ENCODE measurements around the gene MAGI2. TPM values are rescaled to one million over a fixed set of nuclear protein-coding genes. Genes with fewer than 3 reads are reported as not detected.

Gene MAGI2
- total RNA-seq, 1 donor from 2014 or later: 5.4 TPM

- Mint-ChIP-seq H3K4me3 (ENCODE audit: unreplicated experiment) (no peak overlapping the region), H3K36me3 (ENCODE audit: low read depth, unreplicated experiment) (no peaks in the 10 kb centered on the region), H3K9me3 (ENCODE audit: unreplicated experiment) (no peaks in the 10 kb centered on the region), H3K27ac (ENCODE audit: unreplicated experiment) (no peak overlapping the region), H3K27me3 (ENCODE audit: low read depth, unreplicated experiment) (no peaks in the 10 kb centered on the region), H3K4me1 (ENCODE audit: low read depth, unreplicated experiment) (peaks cover 7% of the 10 kb centered on the region)
- Histone ChIP-seq H2AFZ (ENCODE audit: low read depth, low read length) (no peak overlapping the region), H3K4me2 (ENCODE audit: low read length) (no peak overlapping the region), H3K4me3 (ENCODE audit: insufficient read depth, low read depth, low read length) (no peak overlapping the region), H3K79me2 (ENCODE audit: insufficient read depth, low read length) (no peaks in the 10 kb centered on the region), H3K36me3 (ENCODE audit: insufficient read depth, low read length) (no peaks in the 10 kb centered on the region), H3K9me3 (ENCODE audit: insufficient read depth, low read depth, low read length) (no peaks in the 10 kb centered on the region), H3K27ac (ENCODE audit: low read depth, low read length) (no peak overlapping the region), H3K27me3 (ENCODE audit: insufficient read depth, low read length) (no peaks in the 10 kb centered on the region), H4K20me1 (ENCODE audit: insufficient read depth, low read length) (no peaks in the 10 kb centered on the region), H3K9ac (ENCODE audit: low read length) (no peak overlapping the region), H3K4me1 (ENCODE audit: insufficient read depth, low read length) (no peaks in the 10 kb centered on the region)
- no peak for DNase-seq (ENCODE audit: low read depth)
- no peak for FAIRE-seq
- TF ChIP-seq EZH2 (IDR thresholded peaks at IDR 0.05; ENCODE audit: insufficient read depth, low read length) (no peak), CTCF (IDR thresholded peaks at IDR 0.05; ENCODE audit: insufficient read depth, low read depth, low read length) (no peak)
Observed at GRCh38 chr7:78720066-78720465, 733.4 kb downstream of the MAGI2 start.

- FAIRE-seq (no peak), DNase-seq (ENCODE audit: low read depth) (no peak)
- Histone ChIP-seq H3K36me3 (ENCODE audit: insufficient read depth, low read length) (no peaks in the 10 kb centered on the region), H3K9ac (ENCODE audit: low read length) (no peak overlapping the region), H3K4me1 (ENCODE audit: insufficient read depth, low read length) (no peaks in the 10 kb centered on the region), H2AFZ (ENCODE audit: low read depth, low read length) (no peak overlapping the region), H3K4me2 (ENCODE audit: low read length) (no peak overlapping the region), H3K27ac (ENCODE audit: low read depth, low read length) (no peak overlapping the region), H3K27me3 (ENCODE audit: insufficient read depth, low read length) (no peaks in the 10 kb centered on the region), H3K9me3 (ENCODE audit: insufficient read depth, low read depth, low read length) (no peaks in the 10 kb centered on the region), H3K4me3 (ENCODE audit: insufficient read depth, low read depth, low read length) (no peak overlapping the region), H4K20me1 (ENCODE audit: insufficient read depth, low read length) (no peaks in the 10 kb centered on the region), H3K79me2 (ENCODE audit: insufficient read depth, low read length) (no peaks in the 10 kb centered on the region)
- Mint-ChIP-seq H3K9me3 (ENCODE audit: unreplicated experiment) (peaks cover 2% of the 10 kb centered on the region), H3K27ac (ENCODE audit: unreplicated experiment) (no peak overlapping the region), H3K4me3 (ENCODE audit: unreplicated experiment) (no peak overlapping the region), H3K4me1 (ENCODE audit: low read depth, unreplicated experiment) (peaks cover 7% of the 10 kb centered on the region), H3K27me3 (ENCODE audit: low read depth, unreplicated experiment) (no peaks in the 10 kb centered on the region), H3K36me3 (ENCODE audit: low read depth, unreplicated experiment) (no peaks in the 10 kb centered on the region)
- TF ChIP-seq EZH2 (IDR thresholded peaks at IDR 0.05; ENCODE audit: insufficient read depth, low read length) (no peak), CTCF (IDR thresholded peaks at IDR 0.05; ENCODE audit: insufficient read depth, low read depth, low read length) (no peak)
Observed at GRCh38 chr7:78718212-78718611, 735.3 kb downstream of the MAGI2 start.

- Mint-ChIP-seq H3K27ac (ENCODE audit: unreplicated experiment) (no peak overlapping the region), H3K4me1 (ENCODE audit: low read depth, unreplicated experiment) (peaks cover 7% of the 10 kb centered on the region), H3K4me3 (ENCODE audit: unreplicated experiment) (no peak overlapping the region), H3K27me3 (ENCODE audit: low read depth, unreplicated experiment) (no peaks in the 10 kb centered on the region), H3K9me3 (ENCODE audit: unreplicated experiment) (peaks cover 2% of the 10 kb centered on the region), H3K36me3 (ENCODE audit: low read depth, unreplicated experiment) (no peaks in the 10 kb centered on the region)
- FAIRE-seq (no peak), DNase-seq (ENCODE audit: low read depth) (peak; percentile 22)
- no peaks in the 10 kb centered on the region for H3K27me3 ChIP-seq (ENCODE audit: insufficient read depth, low read length)
- TF ChIP-seq CTCF (IDR thresholded peaks at IDR 0.05; ENCODE audit: insufficient read depth, low read depth, low read length) (no peak), EZH2 (IDR thresholded peaks at IDR 0.05; ENCODE audit: insufficient read depth, low read length) (no peak)
- H3K4me2 ChIP-seq (ENCODE audit: low read length): no peak overlapping the region
- no peak overlapping the region for H3K27ac ChIP-seq (ENCODE audit: low read depth, low read length)
- H3K36me3 ChIP-seq (ENCODE audit: insufficient read depth, low read length): no peaks in the 10 kb centered on the region
- H3K4me3 ChIP-seq (ENCODE audit: insufficient read depth, low read depth, low read length): no peak overlapping the region
- no peaks in the 10 kb centered on the region for H4K20me1 ChIP-seq (ENCODE audit: insufficient read depth, low read length)
- H3K9me3 ChIP-seq (ENCODE audit: insufficient read depth, low read depth, low read length): no peaks in the 10 kb centered on the region
- H3K4me1 ChIP-seq (ENCODE audit: insufficient read depth, low read length): no peaks in the 10 kb centered on the region
- no peak overlapping the region for H2AFZ ChIP-seq (ENCODE audit: low read depth, low read length)
- H3K79me2 ChIP-seq (ENCODE audit: insufficient read depth, low read length): no peaks in the 10 kb centered on the region
- no peak overlapping the region for H3K9ac ChIP-seq (ENCODE audit: low read length)
Observed at GRCh38 chr7:78716876-78717275, 736.6 kb downstream of the MAGI2 start.

Measured in astrocyte (in vitro differentiated cells and primary cell).